Measurements from ENCODE around the gene DNM3. TPM values are rescaled to one million over a fixed set of nuclear protein-coding genes. Genes with fewer than 3 reads are reported as not detected.
"Not testable (repeated sequence)": the region's sequence is repeated elsewhere in the genome, so short reads cannot be mapped to it uniquely, and the experiment has no call there.

DNM3 gene
- total and polyA plus RNA-seq, 2 donors (not counting 3 experiments of a cell fraction or from before 2014, with no cell fraction given), result 1.4 to 2.5 TPM

- dilution Hi-C loops (cut with MboI; ENCODE audit: extremely low pct_ligation_motif_present, low sequenced_read_pairs); H3K27ac ChIP-seq (ENCODE audit: insufficient read depth, low read depth, low read length); DNase-seq (ENCODE audit: low read depth, low spot score); H3K4me3 ChIP-seq (replicated peaks in 1 of 3; ENCODE audit: insufficient read depth in 1 of 3, low read depth in 1 of 3, low read length in 3 of 3); H3K36me3 ChIP-seq (ENCODE audit: control insufficient read depth in 2 of 2, extremely low read depth in 1 of 2, insufficient read depth in 2 of 2, low read length in 2 of 2); BruUV-seq (replicated peaks); H3K4me2 ChIP-seq (ENCODE audit: insufficient read depth, low read length); CTCF ChIA-PET; H4K20me1 ChIP-seq (replicated peaks; ENCODE audit: control insufficient read depth, extremely low read depth, insufficient read depth, low read length); intact Hi-C loops (cut with micrococcal nuclease); H3K9ac ChIP-seq (replicated peaks; ENCODE audit: extremely low read depth, insufficient read depth, low read length); POLR2A ChIA-PET; H2AFZ ChIP-seq (ENCODE audit: low read depth, low read length); H3K9me3 ChIP-seq (replicated peaks; ENCODE audit: control insufficient read depth, insufficient read depth, low read length); H3K79me2 ChIP-seq (ENCODE audit: control insufficient read depth, insufficient read depth, low read length); FAIRE-seq; H3K9me1 ChIP-seq (replicated peaks; ENCODE audit: control insufficient read depth, extremely low read depth, insufficient read depth, low read length); H3K27me3 ChIP-seq (ENCODE audit: control insufficient read depth in 2 of 2, insufficient read depth in 2 of 2, low read length in 2 of 2); H3K4me1 ChIP-seq (ENCODE audit: control insufficient read depth, extremely low read depth, insufficient read depth, low read length): not testable (repeated sequence)
Observed at GRCh38 chr1:172055816-172056419, 214.6 kb downstream of the DNM3 start.

- Histone ChIP-seq H3K4me1 (ENCODE audit: control insufficient read depth, extremely low read depth, insufficient read depth, low read length) (no peaks in the 10 kb centered on the region), H3K4me3 (replicated peaks in 1 of 3; ENCODE audit: insufficient read depth in 1 of 3, low read depth in 1 of 3, low read length in 3 of 3) (no peak overlapping the region), H3K4me2 (ENCODE audit: insufficient read depth, low read length) (no peak overlapping the region), H3K9me1 (replicated peaks; ENCODE audit: control insufficient read depth, extremely low read depth, insufficient read depth, low read length) (no peaks in the 10 kb centered on the region), H3K9me3 (replicated peaks; ENCODE audit: control insufficient read depth, insufficient read depth, low read length) (no peaks in the 10 kb centered on the region), H3K27me3 (ENCODE audit: control insufficient read depth in 2 of 2, insufficient read depth in 2 of 2, low read length in 2 of 2) (no peaks in the 10 kb centered on the region), H3K36me3 (ENCODE audit: control insufficient read depth in 2 of 2, extremely low read depth in 1 of 2, insufficient read depth in 2 of 2, low read length in 2 of 2) (no peaks in the 10 kb centered on the region), H3K79me2 (ENCODE audit: control insufficient read depth, insufficient read depth, low read length) (no peaks in the 10 kb centered on the region), H2AFZ (ENCODE audit: low read depth, low read length) (no peak overlapping the region), H3K27ac (ENCODE audit: insufficient read depth, low read depth, low read length) (no peak overlapping the region), H3K9ac (replicated peaks; ENCODE audit: extremely low read depth, insufficient read depth, low read length) (no peak overlapping the region), H4K20me1 (replicated peaks; ENCODE audit: control insufficient read depth, extremely low read depth, insufficient read depth, low read length) (no peaks in the 10 kb centered on the region)
- POLR2A ChIA-PET, result no interaction called here
- dilution Hi-C loops (cut with MboI; ENCODE audit: extremely low pct_ligation_motif_present, low sequenced_read_pairs) (no loop called here), intact Hi-C loops (cut with micrococcal nuclease) (no loop called here)
- DNase-seq (ENCODE audit: low read depth, low spot score), result no peak
- no peak for FAIRE-seq
- CTCF ChIA-PET, result no interaction called here
- BruUV-seq (replicated peaks), result no TSS peak
- TF ChIP-seq, protein P1, sequence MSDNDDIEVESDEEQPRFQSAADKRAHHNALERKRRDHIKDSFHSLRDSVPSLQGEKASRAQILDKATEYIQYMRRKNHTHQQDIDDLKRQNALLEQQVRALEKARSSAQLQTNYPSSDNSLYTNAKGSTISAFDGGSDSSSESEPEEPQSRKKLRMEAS (IDR thresholded peaks at IDR 0.05; ENCODE audit: insufficient read depth, insufficient read length), result no peak
- TF ChIP-seq POLR2AphosphoS5 (IDR thresholded peaks at IDR 0.05; ENCODE audit: insufficient read depth, low read depth, low read length) (no peak), MYC (IDR thresholded peaks at IDR 0.05; ENCODE audit: low read depth, low read length) (no peak), FOS (IDR thresholded peaks at IDR 0.05; ENCODE audit: borderline replicate concordance, insufficient read depth, low read length) (no peak), CTCF (IDR thresholded peaks at IDR 0.05; ENCODE audit: extremely low read depth in 1 of 2, insufficient read depth in 1 of 2, low read depth in 1 of 2, low read length in 2 of 2) (no peak), GATA2 (IDR thresholded peaks at IDR 0.05; ENCODE audit: insufficient read depth, insufficient read length, low read depth, low read length) (no peak), JUN (IDR thresholded peaks at IDR 0.05; ENCODE audit: borderline replicate concordance, insufficient read depth, insufficient read length, low read depth) (no peak), EZH2 (IDR thresholded peaks at IDR 0.05; ENCODE audit: borderline replicate concordance, low read depth, low read length, severe bottlenecking) (no peak), POLR2A (IDR thresholded peaks at IDR 0.05; ENCODE audit: low read depth, low read length) (no peak)
Observed at GRCh38 chr1:172068334-172068733, 227.0 kb downstream of the DNM3 start.
